Testis (tissue), 2 donors: ENCODE results near the gene VPS8.

Source experiments
- POLR2A ChIP-seq: fragments of 450-650 bp; IDR thresholded peaks from one replicate; pipeline ENCODE4 v1.6.1; 2017; ENCODE audit warnings: antibody characterized with exemption, mild to moderate bottlenecking, moderate library complexity
- TF ChIP-seq, protein P1 (sequence below), 3 experiments: fragments of 450-650 bp in 2 of 3; fragments of 200-600 bp in 1 of 3; sonication (generic) in 1 of 3; IDR thresholded peaks; one replicate each; pipeline ENCODE4 v1.5.1; 2016 to 2019; ENCODE audit warnings: antibody characterized with exemption in 3 of 3, mild to moderate bottlenecking in 2 of 3, moderate library complexity in 1 of 3

- TF ChIP-seq, protein P1, sequence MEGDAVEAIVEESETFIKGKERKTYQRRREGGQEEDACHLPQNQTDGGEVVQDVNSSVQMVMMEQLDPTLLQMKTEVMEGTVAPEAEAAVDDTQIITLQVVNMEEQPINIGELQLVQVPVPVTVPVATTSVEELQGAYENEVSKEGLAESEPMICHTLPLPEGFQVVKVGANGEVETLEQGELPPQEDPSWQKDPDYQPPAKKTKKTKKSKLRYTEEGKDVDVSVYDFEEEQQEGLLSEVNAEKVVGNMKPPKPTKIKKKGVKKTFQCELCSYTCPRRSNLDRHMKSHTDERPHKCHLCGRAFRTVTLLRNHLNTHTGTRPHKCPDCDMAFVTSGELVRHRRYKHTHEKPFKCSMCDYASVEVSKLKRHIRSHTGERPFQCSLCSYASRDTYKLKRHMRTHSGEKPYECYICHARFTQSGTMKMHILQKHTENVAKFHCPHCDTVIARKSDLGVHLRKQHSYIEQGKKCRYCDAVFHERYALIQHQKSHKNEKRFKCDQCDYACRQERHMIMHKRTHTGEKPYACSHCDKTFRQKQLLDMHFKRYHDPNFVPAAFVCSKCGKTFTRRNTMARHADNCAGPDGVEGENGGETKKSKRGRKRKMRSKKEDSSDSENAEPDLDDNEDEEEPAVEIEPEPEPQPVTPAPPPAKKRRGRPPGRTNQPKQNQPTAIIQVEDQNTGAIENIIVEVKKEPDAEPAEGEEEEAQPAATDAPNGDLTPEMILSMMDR (IDR thresholded peaks at IDR 0.05), result no peak
- TF ChIP-seq POLR2A, result no peak
Observed at GRCh38 chr3:184822654-184823053, 10.7 kb downstream of the VPS8 start.
